RPMI8226 (cell line): ENCODE results near the gene LRSAM1.
A peak's percentile ranks its signal among the peaks of the same experiment; 100 is the strongest.

Experiments used
- DNase-seq: peaks from one replicate; pipeline ENCODE4 v3.0.0-alpha.2; 2015

Gene LRSAM1

GRCh38 chr9:127428348-127428747 lies 23.0 kb upstream of the LRSAM1 start:
- DNase-seq = no peak

GRCh38 chr9:127430415-127430814 lies 20.9 kb upstream of the LRSAM1 start:
- DNase-seq = no peak

GRCh38 chr9:127437497-127438264 lies 13.6 kb upstream of the LRSAM1 start:
- DNase-seq = no peak

- no peak for DNase-seq
Measured at GRCh38 chr9:127438394-127438793, 12.9 kb upstream of the LRSAM1 start.

- peak; percentile 21 for DNase-seq
Measured at GRCh38 chr9:127444283-127444920, 6.9 kb upstream of the LRSAM1 start.

- DNase-seq = peak; percentile 26
Measured at GRCh38 chr9:127444921-127445850, 6.1 kb upstream of the LRSAM1 start.

GRCh38 chr9:127445851-127446712 lies 5.2 kb upstream of the LRSAM1 start:
- DNase-seq = peak; percentile 17

- DNase-seq = peak; percentile 12
Measured at GRCh38 chr9:127446713-127447415, 4.4 kb upstream of the LRSAM1 start.

- no peak for DNase-seq
Measured at GRCh38 chr9:127447416-127448111, 3.7 kb upstream of the LRSAM1 start.

GRCh38 chr9:127448112-127448805 lies 3.1 kb upstream of the LRSAM1 start:
- DNase-seq = peak; percentile 15

- DNase-seq = peak; percentile 13
Measured at GRCh38 chr9:127449332-127449966, 1.9 kb upstream of the LRSAM1 start.

GRCh38 chr9:127450243-127450760 lies 1.0 kb upstream of the LRSAM1 start:
- no peak for DNase-seq

- no peak for DNase-seq
Measured at GRCh38 chr9:127451608-127451857, 223 bp downstream of the LRSAM1 start.

GRCh38 chr9:127451858-127452656 lies 747 bp downstream of the LRSAM1 start:
- peak; percentile 77 for DNase-seq

- peak; percentile 49 for DNase-seq
Measured at GRCh38 chr9:127452691-127453090, 1.4 kb downstream of the LRSAM1 start.

- peak; percentile 31 for DNase-seq
Measured at GRCh38 chr9:127455324-127455992, 4.1 kb downstream of the LRSAM1 start.

- DNase-seq = no peak
Measured at GRCh38 chr9:127457191-127457878, 6.0 kb downstream of the LRSAM1 start.

- DNase-seq = no peak
Measured at GRCh38 chr9:127458921-127459320, 7.6 kb downstream of the LRSAM1 start.
